RWPE1 (cell line): Measurements from ENCODE around the gene SEMA7A.

Experiments used
- CTCF ChIA-PET: fragments of 350-600 bp; sonication (Branson Sonifier 250); formaldehyde crosslinking; extraction: SDS; loops from one replicate; lab custom pipeline; 2021; lab: Yijun Ruan, JAX
- POLR2A ChIA-PET: fragments of 400-600 bp; formaldehyde crosslinking; extraction: SDS; loops from one replicate; lab custom pipeline; 2020; ENCODE audit warnings: antibody characterized with exemption; ENCODE audit not compliant: low non-redundant PET; lab: Yijun Ruan, JAX
- DNase-seq: peaks from one replicate; pipeline ENCODE4 v3.0.0; 2012; ENCODE audit warnings: low spot score
- H3K27ac ChIP-seq: fragments of 450-650 bp; 2 replicates; pipeline ENCODE4 v1.5.1; 2017
- CTCF ChIP-seq: fragments of 450-650 bp; conservative IDR thresholded peaks from 2 replicates; pipeline ENCODE4 v1.5.1; 2017; ENCODE audit warnings: low read depth, mild to moderate bottlenecking

The SEMA7A gene

DNA sequence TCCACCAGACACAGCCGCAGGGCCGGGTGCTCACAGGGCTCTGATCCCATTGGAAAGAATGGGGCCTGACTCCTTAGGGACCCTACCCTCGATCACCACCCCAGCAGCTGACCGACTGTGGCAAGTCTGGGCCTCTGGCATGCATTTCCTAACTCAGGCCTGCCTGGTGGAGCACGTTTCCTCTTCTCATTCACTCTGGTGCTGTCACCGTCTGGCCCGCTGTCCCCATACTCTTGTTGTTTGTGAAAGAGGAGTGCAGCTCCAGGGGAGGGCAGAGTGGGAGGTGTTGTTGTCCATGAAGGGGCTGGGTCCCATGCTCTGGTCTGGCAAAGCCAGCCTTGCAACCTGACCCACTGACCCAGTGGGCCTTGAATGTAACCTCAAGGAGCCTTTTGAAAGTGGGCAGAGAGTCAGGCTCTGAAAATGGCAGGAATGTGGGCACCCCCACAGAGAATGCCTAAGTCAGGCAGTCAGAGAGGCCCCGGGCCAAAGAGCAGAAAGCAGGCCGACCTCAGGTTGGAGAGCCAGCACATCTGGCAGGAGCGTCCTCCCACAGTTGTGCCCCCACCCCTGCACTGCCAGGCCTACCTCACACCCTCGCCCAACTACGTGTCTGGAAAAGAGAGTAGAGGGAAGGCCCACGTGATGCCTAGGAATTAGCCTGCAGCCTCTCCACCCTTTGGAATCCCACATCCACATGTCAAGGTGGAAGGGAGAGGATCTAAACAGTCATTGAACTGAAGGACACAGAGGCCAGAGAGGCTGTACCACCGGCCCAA, 10.9 kb downstream of the SEMA7A start:
- TF ChIP-seq CTCF = no peak
- ChIA-PET POLR2A (no interaction called here), CTCF (interaction anchor here (1.8 kb wide), 1 partner anchor 41 kb away, joined by 6 read pairs; no protein-coding TSS in a partner anchor)
- peak overlapping the region; percentile 84 for H3K27ac ChIP-seq
- DNase-seq = peak; percentile 92

GRCh38 chr15:74422265-74422651, 11.5 kb downstream of the SEMA7A start:
- H3K27ac ChIP-seq = peak overlapping the region; percentile 84
- DNase-seq = no peak
- CTCF ChIA-PET = no interaction called here
- TF ChIP-seq CTCF = no peak
- POLR2A ChIA-PET = no interaction called here

DNA sequence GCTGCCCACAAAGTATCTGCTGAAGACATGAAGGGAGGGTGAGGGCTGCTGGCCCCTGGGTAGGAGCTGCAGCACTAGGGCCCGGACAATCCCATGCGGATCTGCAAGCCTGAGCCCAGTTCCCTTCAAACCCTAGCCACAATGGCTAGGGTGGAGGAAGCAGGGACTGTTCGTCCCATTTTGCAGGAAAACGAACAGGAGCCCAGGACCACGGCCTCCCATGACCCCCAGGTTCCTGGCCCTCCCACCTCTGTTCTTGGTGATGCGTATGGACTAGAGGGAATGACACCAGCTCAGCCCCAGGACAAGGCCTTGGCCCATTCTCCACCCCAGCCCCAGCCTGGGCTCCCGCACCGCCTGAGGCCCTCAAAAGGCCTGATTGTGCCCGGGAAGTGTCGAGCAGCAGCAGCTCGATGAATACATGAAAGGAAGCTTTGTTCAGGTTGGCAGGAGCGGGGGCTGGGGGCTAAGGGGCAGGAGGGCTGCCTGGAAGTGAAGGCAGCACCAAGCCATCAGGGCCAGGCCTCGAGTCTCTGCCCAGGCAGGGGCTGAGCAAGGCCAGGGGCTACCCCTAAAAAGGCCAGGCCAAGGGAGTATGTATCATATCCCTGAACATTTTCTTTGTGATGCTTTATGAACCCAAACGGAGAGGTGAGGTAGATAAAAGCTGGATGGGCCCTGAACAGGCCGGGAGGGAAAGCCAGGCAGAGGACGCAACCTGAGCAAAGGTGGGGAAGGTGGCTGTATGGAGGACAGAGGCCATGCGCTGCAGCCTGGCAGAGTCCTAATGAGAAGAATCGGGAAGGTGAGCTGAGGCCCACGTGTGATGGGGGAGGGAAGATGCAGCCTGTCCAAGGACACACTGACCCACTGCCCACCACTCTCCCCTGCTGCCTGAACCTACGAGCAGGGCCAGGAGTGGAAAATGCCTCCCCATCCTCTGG, 12.2 kb downstream of the SEMA7A start:
- peak overlapping the region; percentile 84 for H3K27ac ChIP-seq
- POLR2A ChIA-PET = no interaction called here
- CTCF ChIA-PET = no interaction called here
- DNase-seq = no peak
- TF ChIP-seq CTCF = no peak

DNA sequence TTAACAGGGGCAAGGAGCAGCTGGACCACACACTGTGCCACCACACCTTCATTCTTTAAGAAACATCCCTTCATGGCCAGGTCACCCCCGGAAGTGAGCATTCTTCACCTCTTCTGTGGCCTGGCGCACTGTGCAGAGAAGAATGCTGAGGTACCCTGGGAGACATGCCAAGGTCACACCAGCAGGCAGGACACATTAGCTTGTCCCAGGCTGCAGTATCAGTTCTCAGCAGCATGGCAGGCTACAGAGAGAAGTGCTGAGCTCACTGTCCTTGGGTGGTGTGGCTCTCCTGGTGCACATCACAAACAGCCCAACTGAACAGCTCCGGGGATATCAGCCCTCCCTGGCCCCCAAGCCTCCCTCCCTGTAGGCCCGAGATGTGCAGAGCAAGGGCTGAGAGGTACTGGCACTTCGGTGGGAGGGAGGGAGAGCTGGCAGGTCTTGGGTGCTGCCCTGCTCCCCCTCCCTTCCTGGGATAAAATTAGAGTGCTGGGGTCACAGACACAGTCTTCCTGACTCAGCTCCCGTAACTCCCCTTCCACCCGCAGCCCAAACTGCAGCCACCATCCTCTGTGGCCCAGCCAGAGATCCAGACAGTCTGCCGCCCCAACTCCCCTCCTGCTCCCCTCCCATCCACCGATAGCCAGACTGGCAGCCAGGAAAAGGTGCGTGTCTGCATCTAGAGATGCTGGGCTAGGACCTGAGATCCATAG, 13.4 kb downstream of the SEMA7A start:
- no peak for DNase-seq
- CTCF ChIA-PET = interaction anchor here (0.8 kb wide), 1 partner anchor 99 kb away, joined by 3 read pairs; no protein-coding TSS in a partner anchor
- no peak for TF ChIP-seq CTCF
- POLR2A ChIA-PET = no interaction called here
- peak overlapping the region; percentile 25 for H3K27ac ChIP-seq

GRCh38 chr15:74419432-74419831, 14.3 kb downstream of the SEMA7A start:
- ChIA-PET POLR2A (no interaction called here), CTCF (interaction anchor here (0.8 kb wide), 1 partner anchor 99 kb away, joined by 3 read pairs; no protein-coding TSS in a partner anchor)
- TF ChIP-seq CTCF = no peak
- DNase-seq = no peak
- H3K27ac ChIP-seq = peak overlapping the region; percentile 25
